Muscle layer of duodenum (tissue), 2 donors: ENCODE data around the gene F10.
"Not testable (repeated sequence)": the region's sequence is repeated elsewhere in the genome, so short reads cannot be mapped to it uniquely, and the experiment has no call there.

Source experiments
- H3K27ac ChIP-seq: one replicate; pipeline ENCODE4 v1.7.0; 2013; ENCODE audit warnings: mild to moderate bottlenecking, low read length
- H3K27me3 ChIP-seq: one replicate; pipeline ENCODE4 v1.7.0; 2013; ENCODE audit warnings: low read depth, mild to moderate bottlenecking, control low read depth, low read length
- H3K36me3 ChIP-seq, 2 donors: one replicate each; pipeline ENCODE4 v1.7.0; 2013; ENCODE audit warnings: low read length in 2 of 2, control low read depth in 1 of 2, mild to moderate bottlenecking in 1 of 2; ENCODE audit not compliant: insufficient read depth in 2 of 2, control insufficient read depth in 1 of 2
- H3K4me1 ChIP-seq, 2 donors: one replicate each; pipeline ENCODE4 v1.7.0; 2013; ENCODE audit warnings: low read length in 2 of 2, mild to moderate bottlenecking in 2 of 2, control low read depth in 1 of 2, moderate library complexity in 1 of 2; ENCODE audit not compliant: insufficient read depth in 2 of 2, control insufficient read depth in 1 of 2
- H3K4me3 ChIP-seq, 2 donors: one replicate each; pipeline ENCODE4 v1.7.0; 2013; ENCODE audit warnings: low read length in 2 of 2, low read depth in 1 of 2, mild to moderate bottlenecking in 1 of 2
- H3K9me3 ChIP-seq, 2 donors: one replicate each; pipeline ENCODE4 v1.7.0; 2013; ENCODE audit warnings: low read length in 2 of 2, control low read depth in 1 of 2, mild to moderate bottlenecking in 1 of 2; ENCODE audit not compliant: control insufficient read depth in 1 of 2
- donor health status: healthy.

Gene F10

DNA sequence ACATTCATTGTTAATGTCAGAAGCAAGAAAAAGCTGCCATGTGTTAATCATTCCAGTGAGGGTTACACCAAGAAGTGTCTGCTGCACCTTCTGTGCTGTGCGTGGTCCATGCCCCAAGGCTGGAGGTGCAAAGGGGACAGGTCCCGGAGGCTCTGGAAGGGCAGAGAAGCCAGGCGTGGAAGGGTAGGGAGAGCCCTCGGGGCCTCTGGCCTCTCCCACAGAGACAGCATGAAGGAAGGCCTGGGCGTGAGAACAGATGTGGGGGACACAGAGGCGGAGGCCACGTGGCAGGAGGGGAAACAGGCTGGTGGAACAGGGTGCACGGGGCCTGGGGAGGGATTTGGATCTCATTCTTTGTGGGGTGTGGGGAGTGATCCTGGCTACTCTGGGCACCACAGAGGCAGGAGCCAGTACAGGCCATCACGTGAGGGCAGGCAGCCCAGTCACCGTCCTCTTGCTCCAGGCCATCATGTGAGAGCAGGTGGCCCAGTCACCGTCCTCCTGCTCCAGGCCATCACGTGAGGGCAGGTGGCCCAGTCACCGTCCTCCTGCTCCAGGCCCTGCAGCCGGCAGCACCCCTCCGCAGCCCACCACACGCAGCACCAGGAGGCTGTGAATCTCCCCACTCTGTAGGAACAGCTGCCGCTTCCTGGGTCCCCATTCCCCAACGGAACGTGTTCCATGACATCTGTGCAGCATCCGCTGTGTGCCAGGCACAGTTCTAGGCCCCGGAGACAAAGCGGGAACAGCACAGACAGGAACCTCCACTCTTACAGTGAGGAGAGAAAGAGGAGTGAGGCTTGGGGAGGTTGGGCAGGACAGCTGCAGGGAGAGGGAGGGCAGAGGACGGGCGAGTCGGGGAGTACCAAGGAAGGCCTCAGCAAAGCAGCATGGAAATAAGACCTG, 27.2 kb upstream of the F10 start:
- Histone ChIP-seq H3K4me1 (no peaks in the 10 kb centered on the region), H3K27me3 (no peaks in the 10 kb centered on the region), H3K27ac (no peak overlapping the region), H3K9me3 (no peaks in the 10 kb centered on the region), H3K36me3 (no peaks in the 10 kb centered on the region), H3K4me3 (no peak overlapping the region)

DNA sequence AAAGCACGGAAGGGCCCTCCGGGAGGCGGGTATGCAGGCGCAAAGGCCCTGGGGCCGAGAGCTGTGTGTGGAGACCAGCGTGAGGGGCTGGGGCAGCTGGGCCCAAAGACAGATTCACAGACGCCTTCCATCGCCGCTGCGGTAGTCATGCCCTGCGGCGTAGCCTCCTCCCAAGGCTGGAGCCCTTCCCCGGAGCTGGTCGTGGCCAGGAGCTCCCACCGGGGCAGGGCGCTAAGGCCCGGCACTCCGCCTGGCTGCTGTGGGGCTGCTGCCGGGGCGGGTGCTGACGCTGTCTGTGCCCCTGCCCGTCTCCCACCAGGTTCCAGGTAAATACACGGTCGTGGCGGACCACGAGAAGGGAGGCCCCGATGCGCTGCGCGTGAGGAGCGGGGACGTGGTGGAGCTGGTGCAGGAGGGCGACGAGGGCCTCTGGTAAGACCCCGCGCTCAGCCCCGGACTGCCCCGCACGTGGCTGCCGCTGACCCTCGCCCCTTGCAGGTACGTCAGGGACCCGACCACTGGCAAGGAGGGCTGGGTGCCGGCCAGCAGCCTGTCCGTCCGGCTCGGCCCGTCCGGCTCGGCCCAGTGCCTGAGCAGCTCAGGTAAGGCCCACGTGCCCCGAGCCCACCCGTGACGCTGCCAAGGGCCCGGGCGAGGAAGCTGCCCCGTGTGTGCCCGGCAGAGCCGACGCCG, 26.4 kb upstream of the F10 start:
- Histone ChIP-seq H3K27me3 (no peaks in the 10 kb centered on the region), H3K4me1 (no peaks in the 10 kb centered on the region), H3K9me3 (no peaks in the 10 kb centered on the region), H3K4me3 (no peak overlapping the region), H3K27ac (no peak overlapping the region), H3K36me3 (no peaks in the 10 kb centered on the region)

GRCh38 chr13:113096745-113097305, 25.8 kb upstream of the F10 start:
- H3K27me3 ChIP-seq = no peaks in the 10 kb centered on the region
- H3K4me1 ChIP-seq = no peaks in the 10 kb centered on the region
- no peaks in the 10 kb centered on the region for H3K36me3 ChIP-seq
- H3K27ac ChIP-seq = no peak overlapping the region
- no peaks in the 10 kb centered on the region for H3K9me3 ChIP-seq
- no peak overlapping the region for H3K4me3 ChIP-seq

DNA sequence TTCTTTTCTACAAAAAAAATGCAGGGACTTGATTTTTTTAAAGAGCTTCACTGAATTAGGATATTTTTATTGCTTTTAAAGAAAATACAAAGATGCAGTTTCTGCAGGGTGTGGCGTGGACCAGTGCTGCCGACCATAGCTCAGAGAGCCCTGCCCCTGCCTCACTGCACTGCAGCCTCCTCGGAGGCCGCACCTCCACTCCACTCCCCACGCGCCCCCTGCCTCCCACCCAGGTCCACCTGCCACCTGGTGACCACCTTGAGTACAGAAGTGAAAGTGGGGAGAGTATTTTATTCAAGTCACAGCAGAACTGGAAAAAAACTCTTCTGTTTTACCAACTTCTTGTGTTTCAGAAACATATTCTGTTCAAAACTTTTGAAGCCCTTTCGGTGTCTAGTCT, 24.9 kb upstream of the F10 start:
- Histone ChIP-seq H3K4me3 (no peak overlapping the region), H3K27ac (no peak overlapping the region), H3K27me3 (no peaks in the 10 kb centered on the region), H3K36me3 (no peaks in the 10 kb centered on the region), H3K4me1 (no peaks in the 10 kb centered on the region), H3K9me3 (no peaks in the 10 kb centered on the region)

DNA sequence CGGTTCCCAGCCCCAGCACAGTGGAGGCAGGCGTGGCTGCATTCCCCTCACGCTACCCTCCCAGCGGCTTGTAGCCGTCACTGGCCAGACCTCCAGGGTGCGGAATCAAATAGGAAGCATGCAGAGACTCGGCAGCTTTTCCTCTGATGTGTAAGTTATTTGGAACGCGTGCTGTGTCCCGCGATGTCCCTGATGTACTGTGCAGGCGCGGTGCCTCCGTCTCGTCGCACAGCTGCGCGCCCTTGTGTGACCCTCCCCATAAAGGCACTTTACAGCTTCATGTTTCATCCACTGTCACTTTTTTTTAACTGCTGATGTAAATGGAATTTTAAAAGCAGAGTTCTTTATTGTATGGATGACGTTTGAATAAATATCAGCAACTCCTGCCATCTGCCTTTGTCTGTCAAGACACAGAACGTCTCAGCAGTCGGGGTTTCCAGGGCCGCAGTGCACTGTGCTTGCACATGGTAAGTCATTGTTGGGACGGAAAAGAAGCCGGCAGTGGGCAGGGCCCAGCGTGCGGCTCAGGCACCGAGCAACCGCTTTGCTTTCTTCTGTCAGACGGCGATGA, 24.4 kb upstream of the F10 start:
- H3K9me3 ChIP-seq = no peaks in the 10 kb centered on the region
- no peak overlapping the region for H3K27ac ChIP-seq
- no peaks in the 10 kb centered on the region for H3K27me3 ChIP-seq
- no peaks in the 10 kb centered on the region for H3K36me3 ChIP-seq
- no peaks in the 10 kb centered on the region for H3K4me1 ChIP-seq
- no peak overlapping the region for H3K4me3 ChIP-seq

- H3K4me3 ChIP-seq = no peak overlapping the region
- no peaks in the 10 kb centered on the region for H3K36me3 ChIP-seq
- H3K9me3 ChIP-seq = no peaks in the 10 kb centered on the region
- H3K27me3 ChIP-seq = no peaks in the 10 kb centered on the region
- H3K27ac ChIP-seq = no peak overlapping the region
- H3K4me1 ChIP-seq = no peaks in the 10 kb centered on the region
Measured at GRCh38 chr13:113099142-113099541, 23.5 kb upstream of the F10 start.

- not testable (repeated sequence) for H3K27me3 ChIP-seq, H3K27ac ChIP-seq, H3K4me1 ChIP-seq, H3K4me3 ChIP-seq, H3K36me3 ChIP-seq, H3K9me3 ChIP-seq
Measured at GRCh38 chr13:113102302-113102701, 20.3 kb upstream of the F10 start.

GRCh38 chr13:113102727-113103126, 19.9 kb upstream of the F10 start:
- no peaks in the 10 kb centered on the region for H3K4me1 ChIP-seq

GRCh38 chr13:113103646-113104045, 19.0 kb upstream of the F10 start:
- H3K4me3 ChIP-seq = no peak overlapping the region
- H3K4me1 ChIP-seq = no peaks in the 10 kb centered on the region
- no peaks in the 10 kb centered on the region for H3K27me3 ChIP-seq
- no peaks in the 10 kb centered on the region for H3K9me3 ChIP-seq
- no peak overlapping the region for H3K27ac ChIP-seq
- H3K36me3 ChIP-seq = no peaks in the 10 kb centered on the region

More at GRCh38 chr13:113102727-113103126, 19.9 kb upstream of the F10 start:
- H3K36me3 ChIP-seq = no peaks in the 10 kb centered on the region
- no peaks in the 10 kb centered on the region for H3K9me3 ChIP-seq
- no peak overlapping the region for H3K4me3 ChIP-seq
- no peaks in the 10 kb centered on the region for H3K27me3 ChIP-seq
- no peak overlapping the region for H3K27ac ChIP-seq

DNA sequence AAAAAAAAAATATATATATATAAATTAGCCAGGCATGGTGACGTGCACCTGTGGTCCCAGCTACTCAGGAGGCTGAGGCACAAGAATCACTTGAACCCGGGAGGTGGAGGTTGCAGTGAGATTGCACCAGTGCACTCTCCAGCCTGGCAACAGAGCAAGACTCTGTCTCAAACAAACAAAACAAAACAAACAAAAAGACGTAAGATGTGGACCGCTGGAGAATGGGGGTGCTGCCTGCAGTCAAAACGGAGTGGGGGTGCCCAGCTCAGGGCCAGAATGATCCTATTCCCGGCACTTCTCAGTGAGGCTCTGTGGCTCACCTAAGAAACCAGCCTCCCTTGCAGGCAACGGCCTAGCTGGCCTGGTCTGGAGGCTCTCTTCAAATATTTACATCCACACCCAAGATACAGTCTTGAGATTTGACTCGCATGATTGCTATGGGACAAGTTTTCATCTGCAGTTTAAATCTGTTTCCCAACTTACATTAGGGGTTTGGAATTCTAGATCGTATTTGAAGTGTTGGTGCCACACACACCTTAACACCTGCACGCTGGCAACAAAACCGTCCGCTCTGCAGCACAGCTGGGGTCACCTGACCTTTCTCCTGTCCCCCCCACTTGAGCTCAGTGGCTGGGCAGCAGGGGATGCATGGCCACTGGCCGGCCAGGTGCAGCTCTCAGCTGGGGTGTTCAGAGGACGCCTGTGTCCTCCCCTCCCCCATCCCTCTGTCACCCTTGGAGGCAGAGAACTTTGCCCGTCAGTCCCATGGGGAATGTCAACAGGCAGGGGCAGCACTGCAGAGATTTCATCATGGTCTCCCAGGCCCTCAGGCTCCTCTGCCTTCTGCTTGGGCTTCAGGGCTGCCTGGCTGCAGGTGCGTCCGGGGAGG, 17.3 kb upstream of the F10 start, which contains the start of gene F7:
F7 (plus strand) TSS at position 760 of the 889 bp plus-strand sequence; CDS start at position 811, 51 bp downstream.
- Histone ChIP-seq H3K27me3 (peaks cover 7% of the 10 kb centered on the region), H3K4me1 (peaks cover 0 to 9% of the 10 kb centered on the region in 2 donors), H3K36me3 (no peaks in the 10 kb centered on the region), H3K9me3 (no peaks in the 10 kb centered on the region), H3K27ac (no peak within 1 kb of the TSS), H3K4me3 (no peak within 1 kb of the TSS)
